ENCODE measurements around the gene FRS3. TPM values are rescaled to one million over a fixed set of nuclear protein-coding genes. Genes with fewer than 3 reads are reported as not detected.

Gene FRS3
- total RNA-seq, 2 donors from 2014 or later = 2.6 to 3.2 TPM

DNA sequence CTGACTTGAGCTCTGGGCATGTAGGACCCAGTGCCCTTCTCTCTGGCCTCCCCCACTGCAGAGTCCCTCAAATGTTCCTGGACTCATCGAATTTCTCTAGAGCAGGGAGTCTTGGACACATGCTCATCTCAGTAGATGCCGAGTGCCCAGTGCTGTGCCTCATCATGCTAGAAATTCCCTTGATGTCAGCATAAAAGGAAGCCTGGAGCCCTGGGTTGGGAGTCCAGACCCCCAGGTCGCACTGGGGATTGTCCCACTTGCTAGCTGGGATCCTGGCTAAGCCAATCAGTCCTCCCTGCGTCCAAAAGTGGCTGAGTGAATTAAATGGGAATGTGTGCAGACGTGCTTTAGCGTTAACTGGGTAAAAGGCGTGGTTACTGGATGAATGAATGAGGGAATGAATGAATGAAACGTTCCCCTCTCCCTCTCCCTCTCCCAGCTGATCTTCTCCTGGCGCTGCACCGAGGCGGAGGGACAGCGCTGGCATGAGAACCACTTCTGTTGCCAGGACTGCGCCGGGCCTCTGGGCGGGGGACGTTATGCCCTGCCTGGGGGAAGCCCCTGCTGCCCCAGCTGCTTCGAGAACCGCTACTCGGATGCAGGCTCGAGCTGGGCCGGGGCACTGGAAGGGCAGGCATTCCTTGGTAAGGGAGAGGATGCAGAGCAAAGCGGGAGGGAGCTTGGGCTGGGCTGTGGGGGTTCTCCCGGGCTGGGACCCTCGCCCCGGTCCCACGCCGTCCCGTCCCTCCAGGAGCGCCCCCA lies 6.2 kb upstream of the FRS3 start:
- no peak for DNase-seq (ENCODE audit: low spot score)
- Histone ChIP-seq H3K27ac (peak overlapping the region in 1 of 2 donors; percentile 88), H3K4me1 (ENCODE audit: control insufficient read depth in 1 of 2, low read depth in 2 of 2) (peaks cover 16 to 40% of the 10 kb centered on the region in 2 donors), H3K4me3 (peak overlapping the region; percentile 94), H3K9me3 (no peaks in the 10 kb centered on the region), H3K27me3 (replicated peaks; ENCODE audit: insufficient read depth) (no peaks in the 10 kb centered on the region), H3K36me3 (peaks cover 7% of the 10 kb centered on the region)
- TF ChIP-seq, protein P1, sequence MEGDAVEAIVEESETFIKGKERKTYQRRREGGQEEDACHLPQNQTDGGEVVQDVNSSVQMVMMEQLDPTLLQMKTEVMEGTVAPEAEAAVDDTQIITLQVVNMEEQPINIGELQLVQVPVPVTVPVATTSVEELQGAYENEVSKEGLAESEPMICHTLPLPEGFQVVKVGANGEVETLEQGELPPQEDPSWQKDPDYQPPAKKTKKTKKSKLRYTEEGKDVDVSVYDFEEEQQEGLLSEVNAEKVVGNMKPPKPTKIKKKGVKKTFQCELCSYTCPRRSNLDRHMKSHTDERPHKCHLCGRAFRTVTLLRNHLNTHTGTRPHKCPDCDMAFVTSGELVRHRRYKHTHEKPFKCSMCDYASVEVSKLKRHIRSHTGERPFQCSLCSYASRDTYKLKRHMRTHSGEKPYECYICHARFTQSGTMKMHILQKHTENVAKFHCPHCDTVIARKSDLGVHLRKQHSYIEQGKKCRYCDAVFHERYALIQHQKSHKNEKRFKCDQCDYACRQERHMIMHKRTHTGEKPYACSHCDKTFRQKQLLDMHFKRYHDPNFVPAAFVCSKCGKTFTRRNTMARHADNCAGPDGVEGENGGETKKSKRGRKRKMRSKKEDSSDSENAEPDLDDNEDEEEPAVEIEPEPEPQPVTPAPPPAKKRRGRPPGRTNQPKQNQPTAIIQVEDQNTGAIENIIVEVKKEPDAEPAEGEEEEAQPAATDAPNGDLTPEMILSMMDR (IDR thresholded peaks at IDR 0.05) = no peak
- no peak for ATAC-seq (ENCODE audit: insufficient number of reproducible peaks, low FRiP score, low read depth)

DNA sequence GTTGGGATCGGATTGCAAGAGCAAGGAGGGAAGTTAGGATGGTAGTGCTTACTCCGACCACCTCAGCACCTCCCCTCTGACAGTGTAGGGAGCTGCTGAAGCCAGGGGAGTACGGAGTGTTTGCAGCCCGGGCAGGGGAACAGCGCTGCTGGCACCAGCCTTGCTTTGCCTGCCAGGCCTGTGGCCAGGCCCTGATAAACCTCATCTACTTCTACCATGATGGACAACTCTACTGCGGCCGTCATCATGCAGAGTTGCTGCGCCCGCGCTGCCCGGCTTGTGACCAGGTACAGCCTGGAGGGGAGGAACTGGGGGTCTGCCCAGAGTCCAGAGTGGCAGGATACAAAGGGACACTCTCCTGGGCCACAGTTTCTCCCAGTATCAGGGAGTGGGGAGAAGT lies 5.6 kb upstream of the FRS3 start:
- H3K4me1 ChIP-seq (ENCODE audit: control insufficient read depth in 1 of 2, low read depth in 2 of 2) = peaks cover 17 to 40% of the 10 kb centered on the region in 2 donors
- DNase-seq (ENCODE audit: low spot score) (no peak), ATAC-seq (ENCODE audit: insufficient number of reproducible peaks, low FRiP score, low read depth) (no peak)
- no peaks in the 10 kb centered on the region for H3K9me3 ChIP-seq
- TF ChIP-seq, protein P1 (IDR thresholded peaks at IDR 0.05) = no peak
- peaks cover 5% of the 10 kb centered on the region for H3K36me3 ChIP-seq
- H3K4me3 ChIP-seq = no peak overlapping the region
- H3K27me3 ChIP-seq (replicated peaks; ENCODE audit: insufficient read depth) = no peaks in the 10 kb centered on the region
- H3K27ac ChIP-seq = no peak overlapping the region

DNA sequence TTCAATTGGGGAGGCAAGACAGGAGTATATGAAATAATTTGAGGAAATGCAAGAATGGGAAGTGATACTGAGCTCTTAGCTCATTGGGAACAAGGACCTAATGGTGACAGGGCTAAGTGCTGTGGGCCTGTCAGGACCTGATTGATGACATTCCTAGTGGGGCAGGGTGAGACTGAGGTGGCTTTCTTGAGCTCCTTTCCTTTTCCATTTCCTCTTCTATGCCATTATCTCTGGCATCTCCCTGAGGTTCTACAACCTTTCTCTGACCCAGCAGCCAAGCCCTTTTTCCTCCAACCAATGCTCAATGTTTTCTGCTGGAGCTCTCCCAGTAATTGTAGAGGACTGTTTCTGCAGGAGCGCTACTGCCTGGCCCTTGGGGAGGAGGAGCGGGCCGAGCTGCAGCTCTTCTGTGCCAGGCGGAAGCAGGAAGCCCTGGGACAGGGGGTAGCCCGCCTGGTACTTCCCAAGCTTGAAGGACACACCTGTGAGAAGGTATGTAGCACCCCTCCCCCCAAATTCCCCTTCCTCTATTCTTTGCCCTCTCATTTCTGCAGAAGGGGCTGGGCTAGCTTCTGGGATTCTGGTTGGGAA lies 5.0 kb upstream of the FRS3 start:
- DNase-seq (ENCODE audit: low spot score) = no peak
- peaks cover 17 to 40% of the 10 kb centered on the region in 2 donors for H3K4me1 ChIP-seq (ENCODE audit: control insufficient read depth in 1 of 2, low read depth in 2 of 2)
- H3K4me3 ChIP-seq = no peak overlapping the region
- H3K27ac ChIP-seq = no peak overlapping the region
- no peaks in the 10 kb centered on the region for H3K9me3 ChIP-seq
- no peak for ATAC-seq (ENCODE audit: insufficient number of reproducible peaks, low FRiP score, low read depth)
- TF ChIP-seq, protein P1 (IDR thresholded peaks at IDR 0.05) = no peak
- H3K36me3 ChIP-seq = peaks cover 3% of the 10 kb centered on the region
- no peaks in the 10 kb centered on the region for H3K27me3 ChIP-seq (replicated peaks; ENCODE audit: insufficient read depth)

DNA sequence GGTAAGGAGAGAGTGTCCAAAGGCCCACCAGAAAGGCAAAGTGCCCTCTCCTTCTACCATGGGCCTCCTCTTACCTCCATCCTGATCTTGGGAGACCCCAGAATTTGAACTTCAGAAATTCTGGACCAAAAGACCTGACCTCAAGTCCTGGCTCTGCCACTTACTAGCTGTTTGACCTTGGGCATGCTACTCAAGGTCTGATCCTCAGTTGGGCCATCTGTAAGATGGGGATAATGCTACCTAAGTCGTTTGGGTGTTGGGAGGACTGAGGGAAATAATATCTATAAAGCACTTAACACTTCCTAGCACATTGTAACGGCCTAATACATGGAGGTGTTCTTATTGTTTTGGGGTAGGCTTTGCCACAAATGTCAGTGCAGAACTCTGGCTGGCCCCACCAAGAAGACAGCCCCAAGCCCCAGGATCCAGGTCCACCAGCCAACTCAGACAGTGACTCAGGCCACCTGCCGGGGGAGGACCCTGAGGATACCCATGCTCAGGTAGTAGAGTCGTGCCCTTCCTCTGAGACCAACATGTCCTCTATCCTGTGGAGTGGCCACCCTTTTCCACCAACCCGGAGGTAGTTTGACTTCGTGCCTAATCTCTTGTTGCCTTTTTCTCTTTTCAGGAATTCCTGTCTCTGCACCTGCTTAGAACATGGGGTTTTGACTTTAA lies 3.5 kb upstream of the FRS3 start:
- no peak overlapping the region for H3K27ac ChIP-seq
- H3K27me3 ChIP-seq (replicated peaks; ENCODE audit: insufficient read depth) = no peaks in the 10 kb centered on the region
- TF ChIP-seq, protein P1 (IDR thresholded peaks at IDR 0.05) = no peak
- no peaks in the 10 kb centered on the region for H3K9me3 ChIP-seq
- no peak overlapping the region for H3K4me3 ChIP-seq
- ATAC-seq (ENCODE audit: insufficient number of reproducible peaks, low FRiP score, low read depth) (no peak), DNase-seq (ENCODE audit: low spot score) (no peak)
- H3K36me3 ChIP-seq = no peaks in the 10 kb centered on the region
- peaks cover 17 to 35% of the 10 kb centered on the region in 2 donors for H3K4me1 ChIP-seq (ENCODE audit: control insufficient read depth in 1 of 2, low read depth in 2 of 2)

DNA sequence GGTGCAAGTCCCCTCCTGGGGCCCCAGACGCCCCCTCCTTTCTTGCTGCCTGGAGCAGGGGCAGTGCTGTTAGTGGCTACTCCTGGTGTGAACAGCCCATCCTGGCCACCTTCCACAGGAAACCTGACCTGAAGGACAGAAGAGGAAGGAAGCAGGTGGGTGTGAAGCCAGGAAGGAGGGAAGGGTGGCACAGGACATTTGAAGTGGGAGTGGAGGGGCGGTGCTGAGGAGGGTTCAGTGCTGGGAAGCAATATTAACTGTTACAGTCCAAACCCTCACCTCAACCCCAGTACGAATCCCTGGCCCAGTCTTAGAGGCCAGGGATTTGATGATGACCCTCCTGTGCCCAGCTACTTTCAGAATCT lies 1.6 kb upstream of the FRS3 start:
- Histone ChIP-seq H3K9me3 (no peaks in the 10 kb centered on the region), H3K4me3 (peak overlapping the region; percentile 81), H3K27ac (peak overlapping the region; percentile 41 to 63), H3K27me3 (replicated peaks; ENCODE audit: insufficient read depth) (no peaks in the 10 kb centered on the region), H3K4me1 (ENCODE audit: control insufficient read depth in 1 of 2, low read depth in 2 of 2) (peaks cover 17 to 35% of the 10 kb centered on the region in 2 donors), H3K36me3 (no peaks in the 10 kb centered on the region)
- TF ChIP-seq, protein P1 (IDR thresholded peaks at IDR 0.05) = no peak
- ATAC-seq (ENCODE audit: insufficient number of reproducible peaks, low FRiP score, low read depth) (no peak), DNase-seq (ENCODE audit: low spot score) (no peak)

Measured in thoracic aorta (tissue), 2 donors.